Neural progenitor cell (in vitro differentiated cells): ENCODE measurements around the gene SPATA13. TPM values are rescaled to one million over a fixed set of nuclear protein-coding genes. Genes with fewer than 3 reads are reported as not detected.

Experiments
- DNase-seq: peaks from one replicate; pipeline ENCODE4 v3.0.0-alpha.2; 2016; ENCODE audit warnings: low spot score
- H2AFZ ChIP-seq: fragments of 200-600 bp; sonication (generic); replicated peaks from 2 replicates; pipeline ENCODE4 v1.6.1; 2016; ENCODE audit warnings: antibody characterized with exemption
- H3F3A ChIP-seq: fragments of 200-600 bp; sonication (generic); 2 replicates; pipeline ENCODE4 v1.6.1; 2016; ENCODE audit warnings: antibody characterized with exemption, low read depth
- H3K27ac ChIP-seq: fragments of 200-600 bp; sonication (generic); 2 replicates; pipeline ENCODE4 v1.5.1; 2016; ENCODE audit warnings: mild to moderate bottlenecking
- H3K27me3 ChIP-seq: fragments of 200-600 bp; sonication (generic); 2 replicates; pipeline ENCODE4 v1.6.1; 2016; ENCODE audit warnings: mild to moderate bottlenecking, moderate library complexity
- H3K36me3 ChIP-seq: fragments of 200-600 bp; sonication (generic); 2 replicates; pipeline ENCODE4 v1.5.1; 2016
- H3K4me1 ChIP-seq: fragments of 200-600 bp; sonication (generic); 2 replicates; pipeline ENCODE4 v1.6.1; 2016; ENCODE audit warnings: mixed run types
- H3K4me2 ChIP-seq: fragments of 200-600 bp; sonication (generic); 2 replicates; pipeline ENCODE4 v1.6.1; 2016
- H3K4me3 ChIP-seq: fragments of 200-600 bp; sonication (generic); 2 replicates; pipeline ENCODE4 v1.5.1; 2016
- H3K79me2 ChIP-seq: fragments of 200-600 bp; sonication (generic); 2 replicates; pipeline ENCODE4 v1.6.1; 2016; ENCODE audit warnings: low read depth
- H3K9ac ChIP-seq: fragments of 200-600 bp; sonication (generic); 2 replicates; pipeline ENCODE4 v1.6.1; 2016
- H3K9me3 ChIP-seq: fragments of 200-600 bp; sonication (generic); 2 replicates; pipeline ENCODE4 v1.5.1; 2016; ENCODE audit warnings: low read depth
- H4K20me1 ChIP-seq: fragments of 200-600 bp; sonication (generic); 2 replicates; pipeline ENCODE4 v1.6.1; 2016; ENCODE audit warnings: low read depth
- H3K27ac Mint-ChIP-seq: 3 replicates; pipeline ENCODE4 v1.8.0; 2021; ENCODE audit warnings: mixed read lengths
- H3K27me3 Mint-ChIP-seq: 2 replicates; pipeline ENCODE4 v1.8.0; 2022; ENCODE audit warnings: low read depth, mild to moderate bottlenecking, inconsistent platforms, moderate library complexity, mixed read lengths; ENCODE audit not compliant: insufficient read depth
- H3K36me3 Mint-ChIP-seq: 3 replicates; pipeline ENCODE4 v1.8.0; 2021; ENCODE audit warnings: mixed read lengths
- H3K4me1 Mint-ChIP-seq: 3 replicates; pipeline ENCODE4 v1.8.0; 2021; ENCODE audit warnings: mixed read lengths
- H3K4me3 Mint-ChIP-seq: 3 replicates; pipeline ENCODE4 v1.8.0; 2021; ENCODE audit warnings: mild to moderate bottlenecking, moderate library complexity, mixed read lengths
- H3K9me3 Mint-ChIP-seq: 3 replicates; pipeline ENCODE4 v1.8.0; 2020; ENCODE audit warnings: mixed read lengths
- EZH2 ChIP-seq: fragments of 200-600 bp; sonication (generic); IDR thresholded peaks from 2 replicates; pipeline ENCODE4 v1.6.1; 2017; ENCODE audit warnings: antibody characterized with exemption, mild to moderate bottlenecking, moderate library complexity
- EZH2phosphoT487 ChIP-seq: fragments of 200-600 bp; sonication (generic); IDR thresholded peaks from 2 replicates; pipeline ENCODE4 v1.6.1; 2017; ENCODE audit warnings: antibody characterized with exemption
- total RNA-seq: library from RNA; depleted of rRNA; stranded (reverse); fragments of >200 nt; gene quantifications from 2 replicates; pipeline ENCODE4 v1.2.3, GENCODE V29; 2015; ENCODE audit warnings: low replicate concordance
- TF ChIP-seq, protein P1 (sequence below): fragments of 200-600 bp; sonication (generic); IDR thresholded peaks from 2 replicates; pipeline ENCODE4 v1.5.1; 2017; ENCODE audit warnings: antibody characterized with exemption, mild to moderate bottlenecking

Gene SPATA13
- total RNA-seq, 1 donor from 2014 or later: 15.9 TPM

DNA sequence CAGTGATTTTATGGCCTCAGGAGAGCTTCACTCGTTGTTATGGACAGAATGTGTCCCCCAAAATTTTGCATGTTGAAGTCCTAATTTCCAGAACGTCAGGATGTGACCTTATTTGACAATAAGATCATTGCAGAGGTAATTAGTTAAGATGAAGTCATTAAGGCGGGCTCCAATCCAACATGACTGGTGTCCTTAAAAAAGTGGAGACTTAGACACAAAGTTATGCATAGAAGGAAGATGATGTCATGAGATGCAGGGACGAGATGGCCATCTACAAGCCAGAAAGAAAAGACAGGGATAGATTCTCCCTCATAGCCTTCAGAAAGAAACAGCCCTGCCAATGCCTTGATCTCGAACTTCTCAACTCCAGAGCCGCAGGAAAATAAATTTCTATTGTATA lies 25.8 kb upstream of the SPATA13 start:
- no peak overlapping the region for H3K4me3 ChIP-seq
- H3K4me1 Mint-ChIP-seq: peaks cover 39% of the 10 kb centered on the region
- H3K27me3 Mint-ChIP-seq: peaks cover 10% of the 10 kb centered on the region
- no peaks in the 10 kb centered on the region for H4K20me1 ChIP-seq
- no peak overlapping the region for H3K4me3 Mint-ChIP-seq
- no peaks in the 10 kb centered on the region for H3K4me1 ChIP-seq
- no peak overlapping the region for H3K9ac ChIP-seq
- no peak overlapping the region for H2AFZ ChIP-seq
- H3K79me2 ChIP-seq: no peaks in the 10 kb centered on the region
- H3F3A ChIP-seq: no peaks in the 10 kb centered on the region
- no peak overlapping the region for H3K27ac Mint-ChIP-seq
- H3K9me3 Mint-ChIP-seq: peaks cover 17% of the 10 kb centered on the region
- no peak overlapping the region for H3K27ac ChIP-seq
- TF ChIP-seq, protein P1, sequence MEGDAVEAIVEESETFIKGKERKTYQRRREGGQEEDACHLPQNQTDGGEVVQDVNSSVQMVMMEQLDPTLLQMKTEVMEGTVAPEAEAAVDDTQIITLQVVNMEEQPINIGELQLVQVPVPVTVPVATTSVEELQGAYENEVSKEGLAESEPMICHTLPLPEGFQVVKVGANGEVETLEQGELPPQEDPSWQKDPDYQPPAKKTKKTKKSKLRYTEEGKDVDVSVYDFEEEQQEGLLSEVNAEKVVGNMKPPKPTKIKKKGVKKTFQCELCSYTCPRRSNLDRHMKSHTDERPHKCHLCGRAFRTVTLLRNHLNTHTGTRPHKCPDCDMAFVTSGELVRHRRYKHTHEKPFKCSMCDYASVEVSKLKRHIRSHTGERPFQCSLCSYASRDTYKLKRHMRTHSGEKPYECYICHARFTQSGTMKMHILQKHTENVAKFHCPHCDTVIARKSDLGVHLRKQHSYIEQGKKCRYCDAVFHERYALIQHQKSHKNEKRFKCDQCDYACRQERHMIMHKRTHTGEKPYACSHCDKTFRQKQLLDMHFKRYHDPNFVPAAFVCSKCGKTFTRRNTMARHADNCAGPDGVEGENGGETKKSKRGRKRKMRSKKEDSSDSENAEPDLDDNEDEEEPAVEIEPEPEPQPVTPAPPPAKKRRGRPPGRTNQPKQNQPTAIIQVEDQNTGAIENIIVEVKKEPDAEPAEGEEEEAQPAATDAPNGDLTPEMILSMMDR: no peak
- TF ChIP-seq EZH2phosphoT487: no peak
- TF ChIP-seq EZH2: no peak
- no peaks in the 10 kb centered on the region for H3K36me3 ChIP-seq
- no peak overlapping the region for H3K4me2 ChIP-seq
- H3K36me3 Mint-ChIP-seq: peaks cover 12% of the 10 kb centered on the region
- H3K27me3 ChIP-seq: no peaks in the 10 kb centered on the region
- peaks cover 5% of the 10 kb centered on the region for H3K9me3 ChIP-seq
- no peak for DNase-seq

DNA sequence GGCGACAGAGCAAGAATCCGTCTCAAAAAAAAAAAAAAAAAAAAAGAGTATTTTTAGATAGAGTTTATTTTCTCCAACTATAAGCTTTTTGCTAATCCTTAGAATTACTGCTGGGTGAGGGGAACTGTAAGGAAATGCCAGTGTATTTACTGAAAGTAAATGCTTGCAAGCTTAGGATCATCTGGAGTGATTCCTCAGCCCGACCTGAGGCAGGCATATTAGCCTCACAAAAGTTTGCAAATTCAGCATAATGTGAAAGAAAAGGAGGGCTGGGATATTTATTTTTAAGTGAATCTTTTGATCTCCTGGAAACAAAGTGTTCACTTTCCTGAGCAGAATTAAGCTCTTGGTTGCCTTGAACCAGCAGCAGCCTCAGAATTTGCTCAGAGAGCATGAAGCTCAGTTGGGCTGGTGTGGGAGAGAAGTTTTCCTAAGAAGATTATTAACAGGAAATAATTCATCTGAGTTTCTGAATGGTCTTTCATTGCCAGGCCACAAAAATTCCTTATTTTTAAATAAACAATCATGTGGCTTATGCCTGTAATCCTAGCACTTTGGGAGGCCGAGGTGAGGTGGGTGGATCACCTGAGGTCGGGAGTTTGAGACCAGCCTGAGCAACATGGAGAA lies 24.7 kb upstream of the SPATA13 start:
- no peak overlapping the region for H3K9ac ChIP-seq
- no peaks in the 10 kb centered on the region for H4K20me1 ChIP-seq
- Mint-ChIP-seq H3K27ac (no peak overlapping the region), H3K4me3 (no peak overlapping the region), H3K9me3 (peaks cover 17% of the 10 kb centered on the region), H3K27me3 (peaks cover 10% of the 10 kb centered on the region), H3K36me3 (peaks cover 10% of the 10 kb centered on the region), H3K4me1 (peaks cover 41% of the 10 kb centered on the region)
- no peaks in the 10 kb centered on the region for H3F3A ChIP-seq
- no peak overlapping the region for H2AFZ ChIP-seq
- peaks cover 5% of the 10 kb centered on the region for H3K9me3 ChIP-seq
- H3K4me2 ChIP-seq: no peak overlapping the region
- no peaks in the 10 kb centered on the region for H3K4me1 ChIP-seq
- no peak for TF ChIP-seq EZH2
- TF ChIP-seq EZH2phosphoT487: no peak
- TF ChIP-seq, protein P1: no peak
- no peaks in the 10 kb centered on the region for H3K27me3 ChIP-seq
- no peaks in the 10 kb centered on the region for H3K36me3 ChIP-seq
- H3K4me3 ChIP-seq: no peak overlapping the region
- H3K79me2 ChIP-seq: no peaks in the 10 kb centered on the region
- no peak for DNase-seq
- no peak overlapping the region for H3K27ac ChIP-seq

- H3K36me3 ChIP-seq: no peaks in the 10 kb centered on the region
- no peaks in the 10 kb centered on the region for H3K79me2 ChIP-seq
- no peak overlapping the region for H3K9ac ChIP-seq
- no peak overlapping the region for H2AFZ ChIP-seq
- no peaks in the 10 kb centered on the region for H3K27me3 ChIP-seq
- H3K4me1 ChIP-seq: no peaks in the 10 kb centered on the region
- H3K4me2 ChIP-seq: no peak overlapping the region
- H3K4me3 ChIP-seq: no peak overlapping the region
- peaks cover 50% of the 10 kb centered on the region for H3K4me1 Mint-ChIP-seq
- H3K36me3 Mint-ChIP-seq: peaks cover 1% of the 10 kb centered on the region
- no peak for DNase-seq
- H3K4me3 Mint-ChIP-seq: no peak overlapping the region
- H3K27ac ChIP-seq: no peak overlapping the region
- H4K20me1 ChIP-seq: no peaks in the 10 kb centered on the region
- peaks cover 3% of the 10 kb centered on the region for H3K9me3 Mint-ChIP-seq
- H3K27ac Mint-ChIP-seq: peak overlapping the region; percentile 1
- peaks cover 10% of the 10 kb centered on the region for H3K27me3 Mint-ChIP-seq
- TF ChIP-seq, protein P1: no peak
- TF ChIP-seq EZH2 (no peak), EZH2phosphoT487 (no peak)
- H3F3A ChIP-seq: no peaks in the 10 kb centered on the region
- H3K9me3 ChIP-seq: no peaks in the 10 kb centered on the region
Observed at GRCh38 chr13:24138911-24139310, 21.6 kb upstream of the SPATA13 start.
